Panc1 (cell line): ENCODE results near the gene LPIN2.

Source experiments
- POLR2AphosphoS5 ChIP-seq: IDR thresholded peaks from 2 replicates; pipeline ENCODE4 v1.6.1; 2012; ENCODE audit warnings: mild to moderate bottlenecking, low read depth, low read length, moderate library complexity
- TF ChIP-seq, protein P1 (sequence below): fragments of 450-650 bp; IDR thresholded peaks from 2 replicates; pipeline ENCODE4 v1.5.1; 2017; ENCODE audit warnings: mild to moderate bottlenecking

- TF ChIP-seq, protein P1, sequence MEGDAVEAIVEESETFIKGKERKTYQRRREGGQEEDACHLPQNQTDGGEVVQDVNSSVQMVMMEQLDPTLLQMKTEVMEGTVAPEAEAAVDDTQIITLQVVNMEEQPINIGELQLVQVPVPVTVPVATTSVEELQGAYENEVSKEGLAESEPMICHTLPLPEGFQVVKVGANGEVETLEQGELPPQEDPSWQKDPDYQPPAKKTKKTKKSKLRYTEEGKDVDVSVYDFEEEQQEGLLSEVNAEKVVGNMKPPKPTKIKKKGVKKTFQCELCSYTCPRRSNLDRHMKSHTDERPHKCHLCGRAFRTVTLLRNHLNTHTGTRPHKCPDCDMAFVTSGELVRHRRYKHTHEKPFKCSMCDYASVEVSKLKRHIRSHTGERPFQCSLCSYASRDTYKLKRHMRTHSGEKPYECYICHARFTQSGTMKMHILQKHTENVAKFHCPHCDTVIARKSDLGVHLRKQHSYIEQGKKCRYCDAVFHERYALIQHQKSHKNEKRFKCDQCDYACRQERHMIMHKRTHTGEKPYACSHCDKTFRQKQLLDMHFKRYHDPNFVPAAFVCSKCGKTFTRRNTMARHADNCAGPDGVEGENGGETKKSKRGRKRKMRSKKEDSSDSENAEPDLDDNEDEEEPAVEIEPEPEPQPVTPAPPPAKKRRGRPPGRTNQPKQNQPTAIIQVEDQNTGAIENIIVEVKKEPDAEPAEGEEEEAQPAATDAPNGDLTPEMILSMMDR, result no peak
- TF ChIP-seq POLR2AphosphoS5, result peak; percentile 71; the same call in 1 of the 2 replicates
Observed at GRCh38 chr18:2981212-2981728, 31.7 kb downstream of the LPIN2 start.
